Activated CD8-positive, alpha-beta memory T cell treated with anti-CD3 and anti-CD28 coated beads, Interleukin-2, amount 50 U/mL, for 1 hour (primary cell): Measurements from ENCODE around the gene NHSL1.

Experiments used
- DNase-seq: peaks from one replicate; pipeline ENCODE4 v3.0.0-alpha.2; 2020; ENCODE audit errors: extremely low read depth

NHSL1 gene

GRCh38 chr6:138401960-138402837 lies 97.1 kb downstream of the NHSL1 start:
- DNase-seq: no peak

GRCh38 chr6:138400326-138400725 lies 99.0 kb downstream of the NHSL1 start:
- DNase-seq: no peak

GRCh38 chr6:138397128-138398122 lies 101.9 kb downstream of the NHSL1 start:
- no peak for DNase-seq

- DNase-seq: no peak
Observed at GRCh38 chr6:138396709-138397108, 102.6 kb downstream of the NHSL1 start.

- no peak for DNase-seq
Observed at GRCh38 chr6:138393871-138394783, 105.2 kb downstream of the NHSL1 start.

- no peak for DNase-seq
Observed at GRCh38 chr6:138389551-138389950, 109.7 kb downstream of the NHSL1 start.

GRCh38 chr6:138387577-138388368 lies 111.5 kb downstream of the NHSL1 start:
- no peak for DNase-seq

GRCh38 chr6:138386897-138387296 lies 112.4 kb downstream of the NHSL1 start:
- no peak for DNase-seq

GRCh38 chr6:138383776-138384175 lies 115.5 kb downstream of the NHSL1 start:
- no peak for DNase-seq

- no peak for DNase-seq
Observed at GRCh38 chr6:138382498-138383265, 116.6 kb downstream of the NHSL1 start.

- no peak for DNase-seq
Observed at GRCh38 chr6:138378463-138378862, 120.8 kb downstream of the NHSL1 start.

- no peak for DNase-seq
Observed at GRCh38 chr6:138377844-138378243, 121.5 kb downstream of the NHSL1 start, which contains the start of gene SMIM28. SMIM28 (plus strand) TSS chr6:138377905; CDS start chr6:138378073, 168 bp downstream.

- DNase-seq: no peak
Observed at GRCh38 chr6:138377042-138377441, 122.3 kb downstream of the NHSL1 start.

- DNase-seq: no peak
Observed at GRCh38 chr6:138374815-138375214, 124.5 kb downstream of the NHSL1 start.

GRCh38 chr6:138374230-138374629 lies 125.1 kb downstream of the NHSL1 start:
- no peak for DNase-seq

- no peak for DNase-seq
Observed at GRCh38 chr6:138372711-138373463, 126.4 kb downstream of the NHSL1 start.
